Measurements from ENCODE around the gene IGF1R. TPM values are rescaled to one million over a fixed set of nuclear protein-coding genes. Genes with fewer than 3 reads are reported as not detected.

IGF1R gene
- total and polyA plus RNA-seq, 2 of the 8 experiments (the other 6 are each of a cell fraction or from before 2014, with no cell fraction given): 32.9 to 109 TPM

- Histone ChIP-seq H3K23me2 (ENCODE audit: low read depth, low read length) (no peaks in the 10 kb centered on the region), H3K4me3 (ENCODE audit: extremely low read depth in 1 of 4, insufficient read depth in 2 of 4, low read depth in 3 of 4, low read length in 4 of 4) (no peak overlapping the region), H3K18ac (ENCODE audit: extremely low read depth, low read length) (no peak overlapping the region; the same call in 1 of the 2 replicates), H2BK20ac (ENCODE audit: low read length) (no peak overlapping the region), H3K27ac (ENCODE audit: low read depth, low read length) (no peak overlapping the region), H4K8ac (ENCODE audit: extremely low read depth, insufficient read depth, low read length) (peak overlapping the region; percentile 66; the same call in 1 of the 2 replicates), H3K56ac (replicated peaks; ENCODE audit: insufficient read length, low read depth, low read length) (no peak overlapping the region), H2BK5ac (ENCODE audit: low read depth, low read length) (peak overlapping the region; percentile 40; the same call in 1 of the 2 replicates), H3K36me3 (ENCODE audit: control insufficient read depth in 2 of 4, insufficient read depth in 4 of 4, low read length in 3 of 4) (no peaks in the 10 kb centered on the region), H2AK5ac (ENCODE audit: low read depth, low read length) (no peak overlapping the region), H3K9me3 (ENCODE audit: insufficient read depth in 2 of 2, low read depth in 1 of 2, low read length in 1 of 2) (no peaks in the 10 kb centered on the region), H4K5ac (ENCODE audit: insufficient read length, low read depth, low read length) (no peak overlapping the region), H4K91ac (replicated peaks; ENCODE audit: insufficient read length, low read length) (no peak overlapping the region), H2BK12ac (ENCODE audit: low read depth, low read length) (no peak overlapping the region; the same call in 1 of the 2 replicates), H4K20me1 (replicated peaks in 1 of 2; ENCODE audit: control insufficient read depth in 1 of 2, insufficient read depth in 2 of 2, low read length in 2 of 2) (peaks cover 31 to 37% of the 10 kb centered on the region in 2 experiments), H3K79me2 (ENCODE audit: control insufficient read depth in 1 of 2, insufficient read depth in 2 of 2, low read length in 2 of 2) (peaks cover 15 to 98% of the 10 kb centered on the region in 2 experiments), H2BK15ac (ENCODE audit: low read length) (no peak overlapping the region), H3K9ac (replicated peaks in 1 of 4; ENCODE audit: extremely low read depth in 1 of 4, low read depth in 3 of 4, low read length in 3 of 4) (no peak overlapping the region), H3K14ac (ENCODE audit: insufficient read length) (no peak overlapping the region), H3K4ac (replicated peaks; ENCODE audit: insufficient read length, low read depth, low read length) (no peak overlapping the region), H3K79me1 (ENCODE audit: low read depth, low read length) (peaks cover 18% of the 10 kb centered on the region), H3K4me1 (replicated peaks in 1 of 4; ENCODE audit: control insufficient read depth in 3 of 4, insufficient read depth in 4 of 4, low read length in 3 of 4) (peaks cover 5 to 26% (median 20%) of the 10 kb centered on the region in 4 experiments), H3K4me2 (ENCODE audit: insufficient read depth in 1 of 2, low read depth in 2 of 2, low read length in 2 of 2) (peak overlapping the region; percentile 23 to 45; a peak in 2 of 4 replicates), H3K23ac (ENCODE audit: insufficient read length) (no peak overlapping the region), H3K27me3 (replicated peaks in 1 of 4; ENCODE audit: control insufficient read depth in 3 of 4, extremely low read depth in 1 of 4, insufficient read depth in 3 of 4, low read length in 3 of 4) (no peaks in the 10 kb centered on the region), H2AFZ (ENCODE audit: low read length) (no peak overlapping the region), H2BK120ac (replicated peaks; ENCODE audit: low read depth, low read length) (no peak overlapping the region)
- ChIA-PET POLR2A (ENCODE audit: partially characterized antibody) (interaction anchor here (0.6 to 1.3 kb wide), 2 partner anchors 13 to 35 kb away, joined by 3 read pairs; no protein-coding TSS in a partner anchor), CTCF (ENCODE audit: partially characterized antibody) (interaction anchor here (0.7 to 2.4 kb wide), 5 partner anchors 8 to 167 kb away, joined by 3 to 8 read pairs (median 4); no protein-coding TSS in a partner anchor)
- DNase-seq (ENCODE audit: low read depth in 1 of 2, low spot score in 2 of 2) (peak; percentile 62 to 73), FAIRE-seq (no peak)
- WGBS, 2 experiments (ENCODE audit: extremely low coverage in 1 of 2, insufficient coverage in 1 of 2, insufficient read length in 1 of 2, insufficient replicate concordance in 2 of 2, low coverage in 1 of 2, low lambda C conversion rate in 2 of 2, missing lambda C conversion rate in 1 of 2): 46% methylated on average over 19 of the region's 20 CpGs; no CpG with 5 or more reads in 1 of the 2 experiments
- TF ChIP-seq TEAD4 (IDR thresholded peaks at IDR 0.05; ENCODE audit: low read depth, low read length): peak; percentile 70; the same call in 1 of the 2 replicates
- peak; percentile 89 for TF ChIP-seq JUND (IDR thresholded peaks at IDR 0.05; ENCODE audit: low read length)
- TF ChIP-seq CREB1 (IDR thresholded peaks at IDR 0.05): no peak
- 0 out of 2 replicates have a peak, but pooled peaks have one; percentile 38 for TF ChIP-seq JUN (IDR thresholded peaks at IDR 0.05; ENCODE audit: low read depth, low read length)
Measured at GRCh38 chr15:98727115-98728040, 79.0 kb downstream of the IGF1R start.
